Stimulated activated CD8-positive, alpha-beta memory T cell treated with anti-CD3 and anti-CD28 coated beads, Interleukin-15, amount 100 ng/mL, for 1 hour (primary cell): ENCODE data around the gene EMP3.

ENCODE experiments used
- DNase-seq: peaks from one replicate; pipeline ENCODE4 v3.0.0-alpha.2; 2020; ENCODE audit warnings: low read depth

The EMP3 gene

DNA sequence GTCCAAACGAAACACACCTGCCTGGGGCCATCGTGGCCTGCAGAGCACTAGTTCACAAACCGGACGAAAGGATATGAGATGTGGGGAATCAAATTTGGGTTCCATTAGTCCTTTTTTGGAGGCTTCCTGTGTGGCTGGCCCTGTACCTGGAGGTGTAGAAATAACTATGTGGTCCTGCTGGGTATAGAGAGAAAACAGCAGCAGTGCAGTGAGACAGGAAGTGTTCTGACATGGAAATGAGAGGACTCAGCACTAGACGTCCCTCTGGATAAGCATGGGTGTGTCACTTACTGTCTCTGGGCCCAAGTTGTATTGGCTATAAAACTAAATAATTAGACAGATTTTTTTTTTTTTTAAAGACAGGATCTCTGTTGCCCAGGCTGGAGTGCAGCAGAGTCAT is 53.7 kb downstream of the EMP3 start:
- no peak for DNase-seq
